NCI-H187 (cell line): Measurements from ENCODE around the gene TPSD1.
A peak's percentile ranks its signal among the peaks of the same experiment; 100 is the strongest.

ENCODE experiments used
- DNase-seq, 2 experiments: peaks; one replicate each; lab custom pipeline; 2025; lab: John Stamatoyannopoulos, UW

The TPSD1 gene

DNA sequence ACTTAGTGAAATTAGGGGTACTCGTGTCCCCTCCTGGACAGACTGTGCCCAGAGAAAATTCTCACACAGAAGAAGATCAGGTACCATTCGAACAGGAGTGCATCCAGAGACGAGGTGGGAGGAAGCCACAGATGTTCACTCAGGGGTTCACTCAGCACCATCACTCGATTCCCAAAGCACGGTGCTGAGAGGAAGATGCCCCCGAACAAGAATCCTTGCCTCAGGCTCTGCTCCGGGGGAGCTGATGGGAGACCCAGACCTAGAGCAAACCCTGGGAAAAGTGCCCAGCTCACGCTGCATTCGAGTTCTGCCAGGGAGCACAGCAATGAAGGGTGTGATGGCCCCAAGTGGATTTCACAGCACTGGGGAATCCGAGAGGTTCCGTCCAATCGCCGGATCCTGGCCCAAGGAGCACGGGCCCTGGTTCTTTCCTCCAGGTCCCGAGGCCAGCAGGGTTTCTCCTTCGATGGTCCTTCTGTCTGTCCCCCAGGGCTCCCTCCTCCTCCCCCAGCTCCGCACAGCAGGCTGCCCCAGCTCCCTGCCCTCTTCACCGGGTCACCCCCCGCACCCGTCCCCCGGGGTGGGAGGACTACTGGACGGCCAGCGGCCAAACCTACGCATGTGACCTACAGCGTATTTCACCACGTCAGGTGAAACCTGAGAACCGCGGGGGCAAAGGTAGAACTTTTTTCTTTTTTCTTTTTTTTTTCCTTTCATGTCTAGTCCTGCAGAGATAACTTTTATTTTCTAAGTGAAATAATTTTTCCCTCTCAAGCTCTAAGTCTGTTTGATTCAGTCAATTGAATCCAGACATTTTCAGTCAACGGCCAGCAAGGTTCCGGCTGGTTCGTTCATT lies 43.4 kb downstream of the TPSD1 start:
- DNase-seq, result no peak

DNA sequence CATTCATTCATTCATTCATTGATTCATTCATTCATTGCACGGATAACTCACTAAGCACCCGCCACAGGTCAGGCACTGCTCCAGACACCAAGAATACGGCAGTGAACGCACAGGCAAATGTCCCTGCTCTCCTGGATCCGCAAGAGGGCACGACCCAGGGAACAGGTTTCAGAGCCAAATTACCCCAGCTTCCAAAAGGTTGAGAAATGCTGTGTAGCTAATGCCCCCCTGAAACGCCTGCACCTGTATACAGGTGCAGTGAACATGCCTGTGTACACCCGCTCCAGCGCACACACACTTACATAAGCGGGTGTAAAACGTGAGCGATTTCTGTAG lies 44.0 kb downstream of the TPSD1 start:
- DNase-seq, result no peak

DNA sequence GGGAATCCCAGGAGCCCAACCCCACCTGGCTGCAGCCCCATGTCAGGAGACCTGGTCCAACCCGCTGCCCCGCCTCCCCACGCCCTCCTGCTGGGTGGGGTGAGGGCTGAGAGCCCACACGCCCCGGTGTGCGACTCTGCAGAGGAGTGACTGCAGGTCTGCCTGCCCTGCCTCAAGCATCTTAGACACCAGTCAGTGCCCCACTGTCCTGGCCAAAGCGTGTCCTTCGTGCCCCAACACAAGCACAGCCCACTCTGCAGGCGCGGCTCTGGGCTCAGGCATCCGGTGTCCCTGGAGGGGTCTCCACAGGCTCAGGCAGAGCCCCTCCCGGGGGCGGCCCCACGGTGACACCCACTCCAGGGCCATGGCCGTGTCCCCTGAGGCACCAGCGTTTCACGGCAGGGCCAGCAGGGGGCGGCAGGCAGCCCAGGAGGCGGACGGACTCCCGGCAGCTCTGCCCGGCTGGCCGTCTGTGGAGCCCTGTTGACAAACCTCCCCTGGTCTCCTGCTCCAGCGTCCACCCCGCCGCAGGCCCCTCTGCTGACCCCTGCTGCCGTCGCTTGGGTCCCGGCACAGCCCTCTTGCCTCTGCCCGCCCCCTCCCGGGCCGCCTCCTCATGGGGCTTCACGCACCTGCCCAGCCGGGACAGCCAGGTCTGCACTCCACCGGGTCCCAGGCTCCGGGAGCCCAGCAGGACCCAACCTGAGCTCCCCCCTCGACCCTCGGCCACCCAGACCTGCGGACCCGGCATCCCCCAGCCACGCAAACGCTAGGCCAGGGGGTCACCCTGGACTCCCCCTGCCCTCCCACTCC lies 45.0 kb downstream of the TPSD1 start:
- peak; percentile 34 to 62 for DNase-seq

DNA sequence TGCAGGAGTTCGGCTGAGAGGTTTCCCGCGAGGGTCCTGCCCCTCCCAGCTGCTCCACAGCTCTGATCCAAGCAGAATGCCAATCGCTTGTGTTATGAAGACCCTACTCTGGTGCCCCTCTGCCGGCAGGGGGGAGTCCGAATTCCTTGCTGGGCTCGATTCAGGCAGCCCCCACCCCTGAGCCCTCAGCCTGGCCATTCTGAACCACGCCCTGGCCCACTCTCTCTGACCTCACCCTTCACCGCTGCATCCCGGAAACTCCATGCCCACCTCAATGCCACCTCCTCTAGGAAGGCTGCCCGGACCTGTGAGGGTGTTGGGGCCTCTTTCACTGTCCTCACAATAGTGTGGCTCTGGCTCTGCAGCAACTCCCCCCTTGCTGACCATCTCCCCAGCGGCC lies 45.7 kb downstream of the TPSD1 start:
- DNase-seq, result no peak

DNA sequence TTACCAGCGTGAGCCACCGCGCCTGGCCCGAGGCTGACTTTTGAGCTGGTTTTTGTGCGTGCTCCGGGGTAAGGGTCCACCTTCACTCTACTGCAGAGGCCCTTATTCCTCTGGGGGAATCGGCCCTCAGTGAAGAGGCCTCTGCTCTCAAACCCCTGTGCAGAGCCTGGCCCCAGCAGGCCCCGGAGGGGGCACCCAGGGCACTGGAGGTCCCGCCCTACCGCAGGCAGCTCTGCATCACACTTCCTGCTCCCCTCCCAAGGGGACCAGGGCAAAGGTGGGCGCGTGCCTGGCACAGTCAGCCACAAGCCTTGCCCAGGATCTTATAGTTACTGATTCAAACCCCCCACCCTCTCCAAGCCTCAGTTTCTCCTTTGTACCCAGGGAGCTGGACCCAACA lies 50.0 kb downstream of the TPSD1 start:
- no peak for DNase-seq

DNA sequence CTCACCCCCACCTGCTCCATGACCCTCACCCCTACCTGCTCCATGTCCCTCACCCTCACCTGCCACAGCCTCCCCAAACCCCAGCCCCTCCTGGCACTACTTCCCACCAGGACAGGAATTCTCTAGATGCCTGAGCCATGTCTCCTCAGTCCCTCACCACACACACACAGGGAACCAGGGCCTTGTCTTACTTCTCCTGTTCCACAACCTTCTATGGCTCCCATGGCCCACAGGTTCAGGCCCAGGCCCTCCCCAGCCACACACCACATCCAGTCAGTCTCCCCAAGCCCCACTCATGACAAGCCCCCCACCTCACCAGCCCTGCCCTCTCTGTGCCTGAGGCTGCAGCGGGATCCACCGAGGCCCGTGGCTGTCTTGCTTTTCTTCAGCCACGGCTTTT lies 50.5 kb downstream of the TPSD1 start:
- no peak for DNase-seq

DNA sequence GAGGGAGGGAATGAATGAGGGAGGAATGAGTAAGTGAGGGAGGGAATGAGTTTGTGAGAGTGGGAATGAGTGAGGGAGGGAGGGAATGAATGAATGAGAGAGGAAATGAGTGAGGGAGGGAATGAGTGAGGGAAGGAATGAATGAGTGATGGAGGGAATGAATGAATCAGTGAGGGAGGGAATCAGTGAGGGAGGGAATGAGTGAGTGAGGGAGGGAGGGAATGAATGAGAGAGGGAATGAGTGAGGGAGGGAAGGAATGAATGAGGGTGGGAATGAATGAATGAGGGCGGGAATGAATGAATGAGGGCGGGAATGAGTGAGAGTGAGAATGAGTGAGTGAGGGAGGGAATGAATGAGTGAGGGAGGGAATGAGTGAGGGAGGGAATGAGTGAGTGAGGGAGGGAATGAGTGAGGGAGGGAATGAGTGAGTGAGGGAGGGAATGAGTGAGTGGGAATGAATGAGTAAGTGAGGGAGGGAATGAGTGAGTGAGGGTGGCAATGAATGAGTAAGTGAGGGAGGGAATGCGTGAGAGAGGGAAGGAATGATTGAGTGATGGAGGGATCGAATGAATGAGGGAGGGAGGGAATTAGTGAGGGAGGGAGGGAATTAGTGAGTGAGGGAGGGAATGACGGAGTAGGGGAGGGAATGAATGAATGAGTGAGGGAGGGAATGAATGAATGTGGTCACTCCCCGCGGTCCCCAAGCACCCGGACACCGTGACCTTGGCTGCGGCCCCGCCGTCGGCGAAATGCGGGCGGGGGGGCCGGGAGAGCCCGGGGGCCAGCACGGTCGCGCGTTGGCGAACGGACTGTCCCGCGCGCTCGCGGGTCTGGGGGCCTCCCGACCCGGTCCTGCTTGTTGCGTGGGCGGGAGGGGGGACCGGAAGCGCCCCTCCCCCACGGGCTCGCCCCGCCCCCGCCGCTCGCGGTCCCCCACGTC lies 52.4 kb downstream of the TPSD1 start:
- no peak for DNase-seq
